HG03558 (cell line): ENCODE data around the gene ZNF831.

Experiments
- ATAC-seq: cut with Tn5 transposase; IDR thresholded peaks from one replicate; pipeline ENCODE4 v1.9.1; 2021; ENCODE audit warnings: moderate number of reproducible peaks; ENCODE audit not compliant: unreplicated experiment; ENCODE audit errors: extremely low read depth

ZNF831 gene

GRCh38 chr20:59207235-59207634 is 43.6 kb downstream of the ZNF831 start:
- ATAC-seq = no peak

DNA sequence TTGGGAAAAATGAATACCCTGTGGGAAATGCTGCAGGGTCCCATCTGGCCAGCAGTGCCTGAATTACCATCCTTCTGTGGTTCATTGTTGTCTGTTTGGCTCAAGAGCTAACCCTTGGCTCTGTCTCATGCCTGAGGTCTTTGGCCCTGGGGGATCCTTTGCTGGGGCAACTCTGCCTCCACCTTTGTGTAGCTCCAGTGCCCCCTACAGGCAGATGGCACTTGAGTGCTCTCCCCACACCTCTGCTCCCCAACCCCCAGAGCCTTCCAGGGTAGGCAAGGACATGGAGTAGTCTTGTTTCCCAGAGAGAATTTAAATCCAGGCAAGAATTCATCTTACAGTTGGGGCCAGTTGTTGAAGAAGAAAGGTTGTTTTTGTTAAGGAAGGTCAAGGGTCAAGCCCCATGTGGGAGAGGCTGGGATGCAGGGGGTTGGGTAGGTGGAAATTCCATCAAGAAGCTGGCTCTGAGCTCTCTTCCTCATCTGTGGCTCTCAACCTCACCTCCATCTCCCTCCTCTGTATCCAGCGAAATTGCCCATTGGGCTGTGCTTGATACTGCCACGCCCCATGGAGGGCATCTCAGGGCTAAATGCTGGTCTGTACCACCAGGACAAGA is 44.2 kb downstream of the ZNF831 start:
- no peak for ATAC-seq

DNA sequence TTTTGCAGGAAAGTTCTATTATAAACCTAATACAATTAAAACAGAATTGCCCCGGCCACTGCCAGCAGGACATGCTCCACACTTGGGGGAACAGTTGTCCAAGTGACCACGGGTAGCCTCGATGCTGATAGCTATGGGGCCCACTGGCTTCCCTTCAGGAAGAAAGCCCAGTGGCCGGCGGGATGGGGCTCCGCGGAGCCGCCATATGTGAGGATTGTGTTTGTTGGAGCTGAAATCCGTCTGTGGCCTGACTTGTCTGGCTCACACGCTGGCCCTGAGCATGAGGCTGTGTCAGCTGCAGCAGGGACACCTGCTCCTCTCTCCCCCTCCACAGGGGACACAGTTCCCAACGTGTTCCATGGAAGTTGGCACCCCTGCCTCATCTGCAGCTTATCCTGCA is 46.6 kb downstream of the ZNF831 start:
- ATAC-seq = no peak

GRCh38 chr20:59211208-59211765 is 47.7 kb downstream of the ZNF831 start:
- no peak for ATAC-seq

- no peak for ATAC-seq
These were observed 50.5 kb downstream of the ZNF831 start for GRCh38 chr20:59214073-59214472.

GRCh38 chr20:59214606-59215547 is 51.3 kb downstream of the ZNF831 start:
- no peak for ATAC-seq

- no peak for ATAC-seq
These were observed 53.6 kb downstream of the ZNF831 start for GRCh38 chr20:59217173-59217572.

GRCh38 chr20:59217794-59218280 is 54.2 kb downstream of the ZNF831 start:
- no peak for ATAC-seq

DNA sequence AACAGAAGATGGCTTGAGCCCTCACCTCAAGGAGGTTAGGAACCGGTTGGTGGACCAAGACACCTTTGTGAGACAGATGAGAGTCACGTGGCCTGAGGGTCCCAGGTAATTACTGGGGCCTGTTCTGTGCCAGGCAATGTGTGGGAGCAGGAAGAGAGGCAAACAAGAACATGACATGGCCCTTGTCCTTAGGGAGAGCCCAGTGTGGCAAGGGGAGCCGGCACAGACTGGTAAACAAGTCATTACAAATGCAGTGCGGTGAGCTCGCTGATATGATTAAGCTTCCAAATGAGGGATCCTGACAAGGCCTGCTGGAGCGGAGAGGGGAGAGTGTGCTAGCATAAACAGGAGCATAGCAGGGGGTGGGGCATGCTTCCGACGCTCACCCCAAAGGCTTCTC is 55.6 kb downstream of the ZNF831 start:
- ATAC-seq = no peak

GRCh38 chr20:59220161-59220560 is 56.5 kb downstream of the ZNF831 start:
- no peak for ATAC-seq

GRCh38 chr20:59221049-59221706 is 57.6 kb downstream of the ZNF831 start:
- ATAC-seq = no peak

DNA sequence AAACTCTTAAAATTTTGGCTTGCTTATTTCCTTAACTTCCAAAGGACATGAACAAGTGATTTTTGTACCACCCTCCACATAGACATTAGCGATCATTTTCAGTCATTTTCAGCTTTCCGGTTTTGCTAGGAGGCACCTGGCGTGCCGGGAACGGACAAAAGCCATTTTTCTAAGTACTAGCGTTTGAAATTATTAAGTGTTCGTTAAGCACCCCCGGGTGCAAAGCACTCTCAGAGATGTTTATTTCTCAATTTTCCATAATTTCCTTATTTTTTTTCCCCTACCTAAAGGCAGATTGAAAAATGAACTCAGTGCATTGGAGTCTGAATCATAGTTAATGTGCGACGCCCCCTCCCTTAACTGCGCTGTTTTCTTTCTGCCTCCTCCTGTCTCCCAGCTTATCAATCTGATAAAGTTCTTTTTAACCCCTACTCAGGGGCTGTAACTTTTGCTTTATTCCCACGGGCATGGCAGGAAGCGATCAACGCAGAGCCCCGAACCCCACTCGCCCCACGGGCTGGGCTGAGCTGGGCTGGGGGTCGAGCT is 58.2 kb downstream of the ZNF831 start:
- no peak for ATAC-seq

DNA sequence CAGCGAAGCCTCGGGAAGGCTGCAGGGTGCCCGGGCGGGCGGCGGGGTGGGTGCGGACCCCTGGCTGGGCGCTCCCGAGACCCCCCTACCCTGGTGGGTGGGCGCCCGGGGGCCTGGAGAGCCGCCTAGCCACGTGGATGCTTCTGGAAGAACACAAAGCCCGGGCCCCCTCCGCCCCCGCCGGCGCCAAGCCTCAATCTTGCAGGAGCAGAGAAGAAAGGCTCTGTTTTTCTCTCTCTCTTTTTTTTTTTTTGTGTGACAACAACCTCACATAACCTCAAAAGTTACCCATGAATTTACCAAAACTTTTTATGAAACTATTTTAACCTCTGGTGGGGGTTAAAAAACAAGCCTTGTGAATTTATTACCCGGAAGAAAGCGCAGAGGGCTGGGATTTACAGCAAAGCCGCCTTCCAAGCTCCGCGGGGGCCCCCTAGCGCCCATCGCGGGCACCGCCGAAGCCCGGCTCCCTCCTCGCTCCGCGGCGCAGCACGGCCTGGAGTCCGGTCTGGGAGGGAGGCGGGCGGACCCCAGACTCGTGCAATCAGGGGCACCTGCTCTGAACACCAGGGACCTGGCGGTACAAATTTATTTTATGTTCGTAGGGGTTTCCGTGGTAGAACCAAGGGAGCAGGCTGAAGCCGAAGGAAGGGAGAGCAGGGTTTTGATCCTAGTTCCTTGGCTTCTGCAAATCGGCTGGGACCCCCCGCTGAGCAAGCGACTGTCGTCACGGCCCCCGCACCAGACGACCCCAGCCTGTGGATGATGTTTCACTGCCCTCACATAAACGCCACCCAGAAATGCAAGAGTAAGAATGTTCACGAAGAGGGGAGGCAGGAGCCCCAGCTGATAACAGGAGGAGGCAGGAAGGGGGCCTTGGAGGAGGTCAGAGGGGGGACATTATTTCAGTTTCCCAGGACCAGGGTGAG is 58.9 kb downstream of the ZNF831 start:
- ATAC-seq = no peak

DNA sequence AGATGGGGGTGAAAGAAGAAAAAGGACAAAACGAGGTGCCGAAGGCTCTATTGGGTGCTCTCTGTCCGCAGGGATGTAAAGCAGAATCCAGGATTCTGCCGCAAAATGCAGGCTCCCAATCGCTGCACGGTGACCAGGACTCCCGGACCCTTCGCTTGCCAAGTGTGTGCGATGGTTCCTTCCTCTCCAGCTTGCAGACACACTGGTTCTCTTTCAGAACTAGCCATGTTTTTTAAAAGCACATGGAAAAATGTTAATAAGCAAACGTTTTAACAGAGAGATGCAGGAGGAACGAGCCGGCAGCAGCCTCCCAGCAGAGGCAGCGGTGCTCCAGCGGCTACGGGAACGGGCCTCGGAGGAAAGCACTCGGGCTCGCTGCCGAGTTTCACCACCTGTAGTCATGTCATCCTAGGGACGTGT is 59.6 kb downstream of the ZNF831 start:
- no peak for ATAC-seq

DNA sequence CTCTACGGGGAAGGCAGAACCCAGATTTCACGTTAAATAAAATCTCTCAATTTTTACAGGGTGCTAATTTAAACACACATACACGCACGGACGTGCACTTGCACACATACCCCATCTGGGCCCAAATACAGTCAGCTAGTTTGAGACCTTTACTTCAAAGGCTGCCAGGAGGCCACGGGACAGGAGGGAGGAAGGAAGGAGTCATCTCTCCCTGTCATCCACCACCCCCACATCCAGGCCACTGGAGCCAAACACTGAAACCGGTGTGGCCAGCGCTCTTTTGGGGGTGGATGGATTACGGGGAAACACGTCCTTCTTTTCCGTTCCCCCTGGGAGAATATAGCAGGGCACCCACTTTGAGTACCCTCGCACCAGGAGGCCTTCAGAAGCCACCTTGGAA is 60.1 kb downstream of the ZNF831 start:
- no peak for ATAC-seq

DNA sequence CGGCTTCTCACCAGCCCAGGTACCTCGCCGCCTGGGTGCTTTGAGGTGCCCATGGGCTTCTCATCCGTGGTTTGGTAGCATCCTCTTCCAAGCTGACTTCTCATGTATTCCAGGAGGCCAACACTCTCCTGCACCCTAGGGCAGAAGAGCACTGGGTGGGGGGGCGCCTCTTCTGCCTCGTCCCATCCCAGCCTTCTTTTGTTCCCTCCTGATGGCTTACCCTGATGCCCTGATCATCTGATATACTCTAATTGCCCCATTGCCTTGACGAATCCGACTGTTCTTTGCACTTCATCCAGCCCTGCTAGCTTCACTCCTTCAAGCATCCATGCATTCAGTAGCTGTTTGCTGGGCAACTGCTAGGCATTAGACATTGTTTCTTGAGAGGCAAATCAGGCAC is 60.6 kb downstream of the ZNF831 start:
- ATAC-seq = no peak

GRCh38 chr20:59230385-59230784 is 66.8 kb downstream of the ZNF831 start:
- ATAC-seq = no peak

DNA sequence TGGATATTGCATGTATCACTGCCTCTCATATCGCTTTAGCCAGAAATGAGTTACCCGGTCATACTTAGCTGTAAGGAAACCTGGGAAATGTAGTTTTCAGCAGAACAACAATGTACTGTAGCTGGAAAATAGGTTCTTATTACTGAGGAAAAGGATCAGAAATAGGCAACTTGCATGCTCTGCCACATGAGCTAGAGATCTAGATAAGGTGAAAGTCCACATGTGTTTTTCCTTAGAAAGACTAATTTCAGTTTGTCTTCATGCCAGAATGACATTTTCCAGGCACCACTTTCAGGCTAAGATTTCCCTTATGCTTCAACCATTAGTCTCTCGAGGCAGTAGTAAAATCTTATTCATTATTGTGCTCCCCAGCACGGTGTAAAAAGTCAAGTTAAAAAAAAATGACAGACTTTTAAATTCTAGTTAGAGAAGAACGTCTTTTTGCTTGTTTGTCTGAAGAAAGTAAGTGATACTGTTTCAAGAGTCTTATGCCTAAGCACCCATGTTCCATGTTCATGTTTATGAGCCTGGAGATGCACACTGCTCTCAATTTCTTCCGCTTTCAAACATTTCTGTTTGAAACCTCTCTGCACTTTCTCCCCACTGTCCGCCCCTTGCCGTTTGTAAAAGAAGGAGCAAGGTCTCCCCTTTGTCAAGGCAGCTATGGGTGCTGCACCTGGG is 67.6 kb downstream of the ZNF831 start:
- no peak for ATAC-seq

- no peak for ATAC-seq
These were observed 69.0 kb downstream of the ZNF831 start for GRCh38 chr20:59232618-59233017.
